Measurements from ENCODE around the gene TRIM29.
A peak's percentile ranks its signal among the peaks of the same experiment; 100 is the strongest.
"Not testable (repeated sequence)": the region's sequence is repeated elsewhere in the genome, so short reads cannot be mapped to it uniquely, and the experiment has no call there.

TRIM29 gene

GRCh38 chr11:120172054-120172911, 34.4 kb upstream of the TRIM29 start:
- DNase-seq (ENCODE audit: low read depth in 2 of 2): no peak

GRCh38 chr11:120170741-120171261, 32.9 kb upstream of the TRIM29 start:
- no peak for DNase-seq (ENCODE audit: low read depth in 2 of 2)

- no peak for DNase-seq (ENCODE audit: low read depth in 2 of 2)
These were observed 32.2 kb upstream of the TRIM29 start for GRCh38 chr11:120169981-120170698.

- DNase-seq (ENCODE audit: low read depth in 2 of 2): peak in 1 of 2 experiments; percentile 26
These were observed 31.2 kb upstream of the TRIM29 start for GRCh38 chr11:120168960-120169681.

- no peak for DNase-seq (ENCODE audit: low read depth in 2 of 2)
These were observed 30.4 kb upstream of the TRIM29 start for GRCh38 chr11:120168108-120168959.

GRCh38 chr11:120167659-120168058, 29.7 kb upstream of the TRIM29 start:
- no peak for DNase-seq (ENCODE audit: low read depth in 2 of 2)

- DNase-seq (ENCODE audit: low read depth in 2 of 2): no peak
These were observed 22.5 kb upstream of the TRIM29 start for GRCh38 chr11:120160436-120160835.

- DNase-seq (ENCODE audit: low read depth in 2 of 2): no peak
These were observed 15.3 kb upstream of the TRIM29 start for GRCh38 chr11:120153221-120153620.

- no peak for DNase-seq (ENCODE audit: low read depth in 2 of 2)
These were observed 13.6 kb upstream of the TRIM29 start for GRCh38 chr11:120151536-120151935.

- DNase-seq (ENCODE audit: low read depth in 2 of 2): no peak
These were observed 11.3 kb upstream of the TRIM29 start for GRCh38 chr11:120149246-120149645.

- DNase-seq (ENCODE audit: low read depth in 2 of 2): no peak
These were observed 10.0 kb upstream of the TRIM29 start for GRCh38 chr11:120147950-120148270.

- no peak for DNase-seq (ENCODE audit: low read depth in 2 of 2)
These were observed 9.4 kb upstream of the TRIM29 start for GRCh38 chr11:120147094-120147949.

- DNase-seq (ENCODE audit: low read depth in 2 of 2): no peak
These were observed 8.6 kb upstream of the TRIM29 start for GRCh38 chr11:120146413-120147093.

- DNase-seq (ENCODE audit: low read depth in 2 of 2): no peak
These were observed 6.6 kb upstream of the TRIM29 start for GRCh38 chr11:120144501-120144900.

- DNase-seq (ENCODE audit: low read depth in 2 of 2): not testable (repeated sequence)
These were observed 5.6 kb upstream of the TRIM29 start for GRCh38 chr11:120143472-120143871.

GRCh38 chr11:120142441-120143100, 4.7 kb upstream of the TRIM29 start:
- no peak for DNase-seq (ENCODE audit: low read depth in 2 of 2)

- DNase-seq (ENCODE audit: low read depth in 2 of 2): no peak
These were observed 4.0 kb upstream of the TRIM29 start for GRCh38 chr11:120141768-120142423.

- no peak for DNase-seq (ENCODE audit: low read depth in 2 of 2)
These were observed 3.3 kb upstream of the TRIM29 start for GRCh38 chr11:120141113-120141767.

Data from fibroblast of skin of left quadriceps (primary cell).